ENCODE data around the gene FLII.

GRCh38 chr17:18227635-18228034, 30.9 kb downstream of the FLII start:
- no peak for TF ChIP-seq CTCF (conservative IDR thresholded peaks at IDR 0.05 in 1 of 2, IDR thresholded peaks at IDR 0.05 in 1 of 2; ENCODE audit: low read depth in 1 of 2, low read length in 2 of 2)
- TF ChIP-seq EZH2 (IDR thresholded peaks at IDR 0.05; ENCODE audit: low read length, missing control alignments): no peak

All from fibroblast of lung (primary cell).